GM10266 (cell line): Measurements from ENCODE around the gene PACS2.

ENCODE experiments used
- DNase-seq: peaks from one replicate; pipeline ENCODE4 v3.0.0; 2012; ENCODE audit errors: extremely low spot score
- CTCF ChIP-seq: IDR thresholded peaks from 2 replicates; pipeline ENCODE4 v1.5.1; 2012; ENCODE audit warnings: mild to moderate bottlenecking, low read depth; ENCODE audit not compliant: control insufficient read depth, insufficient read depth; ENCODE audit errors: missing control alignments

PACS2 gene

GRCh38 chr14:105329411-105330150, 15.0 kb downstream of the PACS2 start:
- no peak for TF ChIP-seq CTCF
- DNase-seq: no peak

- no peak for DNase-seq
- no peak for TF ChIP-seq CTCF
Observed at GRCh38 chr14:105330491-105330895, 15.9 kb downstream of the PACS2 start.

- no peak for DNase-seq
- no peak for TF ChIP-seq CTCF
Observed at GRCh38 chr14:105331575-105332349, 17.2 kb downstream of the PACS2 start.

- no peak for TF ChIP-seq CTCF
- DNase-seq: no peak
Observed at GRCh38 chr14:105332350-105332874, 17.9 kb downstream of the PACS2 start.

- DNase-seq: no peak
- no peak for TF ChIP-seq CTCF
Observed at GRCh38 chr14:105333020-105333490, 18.5 kb downstream of the PACS2 start.

- DNase-seq: no peak
- TF ChIP-seq CTCF: no peak
Observed at GRCh38 chr14:105333613-105334364, 19.2 kb downstream of the PACS2 start.
